GM21619 (cell line): ENCODE data around the gene MAST4.

ENCODE experiments used
- ATAC-seq: cut with Tn5 transposase; IDR thresholded peaks from one replicate; pipeline ENCODE4 v1.9.1; 2021; ENCODE audit not compliant: unreplicated experiment

MAST4 gene

DNA sequence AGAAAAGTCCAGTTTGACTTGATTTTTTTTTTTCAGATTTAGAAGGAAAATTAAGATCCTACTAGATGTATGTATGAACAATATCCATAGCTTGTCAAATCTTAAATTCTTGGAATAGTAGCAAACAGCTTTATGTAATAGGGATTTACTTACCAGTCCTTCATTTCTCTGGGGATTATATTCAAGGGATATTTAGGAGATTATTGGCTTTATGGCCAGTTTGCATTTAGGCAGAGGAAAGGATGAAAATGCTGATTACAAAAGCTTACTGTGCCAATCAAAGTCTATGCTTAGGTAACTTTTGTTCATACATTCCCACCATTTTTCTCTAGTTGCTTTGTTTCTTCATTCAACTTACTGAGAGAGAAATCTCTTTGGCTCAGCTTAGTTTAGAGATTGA lies 47.9 kb downstream of the MAST4 start:
- no peak for ATAC-seq

DNA sequence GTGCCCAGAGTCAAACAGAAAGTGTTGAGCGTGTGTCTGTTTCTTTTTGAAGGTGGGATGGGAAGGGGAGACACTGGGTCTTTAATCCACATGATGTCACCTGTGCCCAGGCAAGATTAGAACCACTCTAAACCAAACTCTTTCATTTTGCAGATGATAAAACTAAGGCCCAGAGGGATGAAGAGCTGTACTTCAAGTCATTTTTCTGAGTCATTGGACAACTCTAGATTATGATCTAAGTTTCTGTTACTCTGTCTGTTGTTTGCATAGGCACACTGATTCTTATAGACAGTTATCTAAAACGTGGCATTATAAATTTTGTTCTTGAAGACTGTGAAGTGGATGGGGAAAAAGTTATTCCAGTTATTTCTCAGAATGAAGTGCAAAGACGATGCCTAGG lies 48.8 kb downstream of the MAST4 start:
- no peak for ATAC-seq

DNA sequence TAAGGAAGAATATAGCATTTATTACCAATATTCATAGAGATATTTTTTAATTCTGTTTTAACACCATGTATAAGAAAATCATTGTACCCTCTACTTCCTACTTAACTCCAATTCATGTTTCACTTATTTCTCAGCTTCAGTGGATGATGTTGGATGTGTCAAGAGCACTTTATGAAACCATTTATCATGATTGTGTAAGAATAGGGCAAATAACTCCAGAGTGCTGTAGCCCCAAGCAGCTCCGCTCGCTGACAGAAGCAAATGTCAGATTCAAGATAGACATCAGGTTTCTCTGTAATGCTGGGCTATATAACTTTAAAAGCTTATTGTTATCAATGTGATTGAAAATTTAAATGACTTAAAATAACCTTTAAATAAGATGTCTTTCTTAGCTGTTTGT lies 50.4 kb downstream of the MAST4 start:
- ATAC-seq = no peak

DNA sequence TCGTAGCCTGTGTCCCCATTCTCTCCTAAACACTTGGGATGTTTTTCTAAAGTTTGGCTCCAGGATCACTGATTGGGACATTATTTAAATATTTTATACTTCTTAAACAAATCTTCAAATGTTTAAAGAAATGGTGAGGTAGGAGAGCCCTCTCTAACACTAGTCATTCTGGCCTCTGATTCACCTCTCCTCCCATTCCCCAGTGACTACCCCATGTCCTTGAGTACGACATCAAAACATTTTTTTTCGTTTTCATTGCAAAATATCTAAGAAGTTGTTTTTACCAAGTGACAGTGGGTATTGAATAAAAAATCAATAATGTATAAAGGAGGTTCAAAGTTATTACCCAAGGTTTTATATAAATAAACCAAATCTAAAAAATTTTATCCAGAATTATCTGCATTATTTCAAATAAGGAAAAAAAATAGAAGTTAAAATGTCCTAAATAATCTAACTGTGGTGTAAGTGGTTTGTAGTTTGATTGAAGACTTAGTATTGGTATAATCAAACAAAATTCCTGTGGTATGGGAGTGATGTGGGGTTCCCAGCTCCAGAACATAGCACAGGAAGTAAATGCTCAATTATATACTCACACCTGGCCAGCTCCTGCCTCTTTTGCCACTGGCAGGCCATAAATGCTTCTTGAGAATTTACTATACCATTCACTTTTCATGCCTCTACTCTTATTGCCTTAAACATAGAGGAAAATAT lies 51.1 kb downstream of the MAST4 start:
- ATAC-seq = no peak

DNA sequence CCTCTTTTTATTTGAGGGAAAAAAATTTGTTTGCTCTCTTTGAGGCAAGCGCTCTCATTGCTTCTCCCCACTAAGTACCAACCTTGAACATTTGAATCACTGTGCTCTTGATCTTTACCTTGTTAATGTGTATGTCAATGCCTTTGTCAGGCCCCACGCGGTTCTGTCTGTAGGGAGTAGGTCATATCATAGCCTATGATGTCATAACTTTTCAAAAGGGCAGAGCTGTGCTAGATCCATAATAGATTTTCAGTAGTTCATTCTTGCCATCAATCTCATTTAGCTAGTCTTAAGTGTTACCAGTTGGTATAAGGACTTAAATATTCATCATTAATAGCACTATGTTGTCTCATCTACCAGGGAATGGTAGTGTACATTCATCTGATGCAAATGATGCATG lies 56.6 kb downstream of the MAST4 start:
- ATAC-seq = no peak

DNA sequence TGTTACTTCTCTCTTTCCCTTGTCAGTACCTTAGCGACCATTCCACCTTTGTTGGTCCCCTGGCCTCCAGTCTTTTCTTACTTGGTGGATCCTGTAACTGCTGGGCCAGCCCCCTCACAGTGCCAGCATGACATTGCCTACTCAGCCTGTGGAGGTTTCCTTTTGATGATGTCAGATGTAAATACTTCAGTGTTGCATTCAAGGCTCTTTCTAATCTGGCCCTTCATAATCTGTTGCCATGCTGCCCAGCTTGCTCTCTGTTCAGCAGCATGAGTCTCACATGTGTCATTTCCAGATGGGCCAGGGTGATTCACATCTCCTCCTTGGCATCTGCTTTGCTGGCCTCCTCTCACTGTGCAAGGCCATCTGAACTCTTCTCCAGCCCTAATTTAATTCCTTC lies 57.1 kb downstream of the MAST4 start:
- ATAC-seq = no peak

DNA sequence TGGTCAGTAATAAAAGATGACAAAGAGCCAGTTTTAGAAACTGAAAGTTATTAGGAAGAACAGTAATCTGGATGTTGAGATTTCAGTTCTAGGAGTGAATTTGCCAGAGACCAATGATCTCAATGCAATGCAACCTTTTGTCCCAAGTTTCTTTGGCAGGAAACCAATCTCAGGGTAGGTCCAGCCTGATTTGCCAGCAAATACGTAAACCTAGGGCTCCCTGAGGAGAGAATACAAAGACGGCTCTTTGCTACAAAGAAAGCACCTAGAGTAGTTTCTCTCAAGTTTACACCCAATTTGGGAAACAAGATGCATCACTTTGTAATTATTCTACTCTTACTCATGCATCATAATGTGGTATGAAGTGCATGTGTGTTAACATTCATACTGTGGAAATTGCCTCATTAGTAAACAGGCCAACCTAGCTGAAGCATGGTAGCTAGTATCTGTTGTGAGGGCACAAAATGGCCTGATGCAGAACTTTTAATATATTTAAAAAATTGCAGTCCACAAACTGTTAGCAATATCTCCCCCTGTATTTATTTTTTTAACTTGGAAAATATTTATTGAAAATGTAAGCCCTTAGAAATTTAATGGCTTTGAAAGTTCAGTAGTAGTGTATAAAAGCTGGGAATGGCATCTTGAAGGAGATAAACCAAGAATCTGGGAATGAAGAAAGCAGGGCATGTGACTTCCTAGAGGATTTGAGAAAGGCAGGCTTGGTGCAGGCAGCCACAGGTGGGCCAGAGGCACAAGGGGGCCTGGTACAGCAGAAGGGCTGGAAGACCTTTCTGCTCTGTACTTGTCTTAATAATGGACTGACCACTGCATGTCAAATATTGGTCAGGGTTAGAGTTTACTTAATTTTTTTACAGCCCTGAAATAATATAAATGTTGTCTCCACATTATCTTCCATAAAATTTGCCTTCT lies 59.5 kb downstream of the MAST4 start:
- ATAC-seq = no peak

DNA sequence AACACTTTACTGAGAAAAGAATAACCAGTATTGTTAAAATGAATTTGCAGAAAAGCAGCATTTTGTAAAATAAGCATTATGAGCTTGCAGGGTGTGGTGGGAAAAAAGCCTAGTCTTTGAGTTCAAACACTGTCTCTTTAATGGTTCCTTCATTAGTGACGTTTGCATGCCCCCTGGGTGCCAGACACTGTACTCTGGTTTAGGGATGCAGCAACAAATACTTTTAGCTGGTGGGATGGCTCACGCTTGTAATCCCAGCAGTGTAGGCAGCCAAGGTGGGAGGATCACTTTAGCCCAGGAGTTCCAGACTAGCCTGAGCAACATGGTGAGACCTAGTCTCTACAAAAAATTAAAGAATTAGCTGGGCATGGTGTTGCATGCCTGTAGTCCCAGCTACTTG lies 62.3 kb downstream of the MAST4 start:
- no peak for ATAC-seq

DNA sequence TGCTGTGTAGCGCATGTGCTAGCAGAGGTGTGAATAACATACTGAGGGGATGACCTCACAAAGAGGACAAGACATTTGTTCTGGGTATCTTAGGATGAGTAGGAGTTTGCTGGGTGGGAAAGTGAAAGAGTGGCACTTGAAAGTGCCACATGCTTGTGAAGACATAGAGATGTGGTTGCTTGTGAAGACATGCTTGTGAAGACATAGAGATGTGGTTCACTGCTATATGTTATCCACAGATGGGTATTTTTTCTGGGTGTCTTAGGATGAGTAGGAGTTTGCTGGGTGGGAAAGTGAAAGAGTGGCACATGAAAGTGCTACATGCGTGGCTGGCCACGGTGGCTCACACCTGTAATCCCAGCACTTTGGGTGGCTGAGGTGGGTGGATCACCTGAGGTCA lies 63.6 kb downstream of the MAST4 start:
- no peak for ATAC-seq

DNA sequence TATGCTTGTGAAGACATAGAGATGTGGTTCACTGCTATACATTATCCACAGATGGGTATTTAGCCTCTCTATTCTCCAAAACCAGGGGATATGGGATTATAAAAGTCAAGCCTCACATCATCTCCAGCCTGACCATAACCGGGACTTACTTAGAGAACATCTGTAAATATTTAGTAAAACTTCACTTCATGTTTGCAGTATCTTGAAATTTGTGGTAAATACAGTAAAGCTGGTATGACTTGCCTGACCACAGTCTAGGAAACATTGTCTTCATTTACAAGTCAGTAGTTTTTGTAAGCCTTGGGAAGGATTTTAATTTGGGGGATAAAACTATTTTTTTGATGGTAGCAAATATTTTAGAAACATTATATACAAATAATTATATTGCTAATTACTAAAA lies 64.2 kb downstream of the MAST4 start:
- no peak for ATAC-seq

DNA sequence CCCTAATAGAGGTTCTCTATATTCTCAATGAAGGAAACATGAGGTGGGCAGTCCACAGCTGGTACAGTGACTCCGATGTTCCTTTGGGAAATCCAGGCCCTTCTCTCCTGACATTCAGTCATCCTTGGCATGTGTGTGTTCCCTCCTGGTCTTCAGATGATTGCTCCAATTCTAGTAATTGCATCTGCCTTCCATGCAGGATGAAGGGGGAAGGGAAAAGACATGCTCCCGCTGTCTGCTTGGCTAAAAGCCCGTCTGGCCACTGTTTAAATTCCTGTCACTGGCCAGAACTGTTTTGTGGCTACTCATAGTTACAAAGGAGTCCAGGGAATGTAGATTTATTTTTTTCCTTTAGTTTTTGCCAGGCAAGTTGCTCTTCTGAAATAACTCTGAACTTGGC lies 65.0 kb downstream of the MAST4 start:
- no peak for ATAC-seq

DNA sequence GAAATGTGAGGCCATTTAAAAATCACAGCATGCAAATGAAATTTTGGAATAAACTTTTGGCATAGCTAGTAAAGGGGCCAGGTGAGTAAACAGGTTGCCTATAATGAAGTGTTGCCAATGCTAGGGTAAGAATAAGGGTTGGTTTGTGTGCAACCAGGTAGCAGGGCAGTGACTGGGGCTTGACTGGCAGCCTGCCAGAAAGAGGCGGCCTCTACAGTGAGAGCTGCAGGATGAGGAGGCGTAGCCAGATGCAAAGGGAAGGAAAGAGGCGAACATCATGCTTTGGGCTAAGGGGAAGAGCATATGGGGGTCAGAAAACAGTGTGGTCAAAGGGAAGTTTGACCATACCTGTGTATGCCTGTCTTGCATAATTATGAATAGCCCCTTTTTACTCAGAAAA lies 70.6 kb downstream of the MAST4 start:
- no peak for ATAC-seq

DNA sequence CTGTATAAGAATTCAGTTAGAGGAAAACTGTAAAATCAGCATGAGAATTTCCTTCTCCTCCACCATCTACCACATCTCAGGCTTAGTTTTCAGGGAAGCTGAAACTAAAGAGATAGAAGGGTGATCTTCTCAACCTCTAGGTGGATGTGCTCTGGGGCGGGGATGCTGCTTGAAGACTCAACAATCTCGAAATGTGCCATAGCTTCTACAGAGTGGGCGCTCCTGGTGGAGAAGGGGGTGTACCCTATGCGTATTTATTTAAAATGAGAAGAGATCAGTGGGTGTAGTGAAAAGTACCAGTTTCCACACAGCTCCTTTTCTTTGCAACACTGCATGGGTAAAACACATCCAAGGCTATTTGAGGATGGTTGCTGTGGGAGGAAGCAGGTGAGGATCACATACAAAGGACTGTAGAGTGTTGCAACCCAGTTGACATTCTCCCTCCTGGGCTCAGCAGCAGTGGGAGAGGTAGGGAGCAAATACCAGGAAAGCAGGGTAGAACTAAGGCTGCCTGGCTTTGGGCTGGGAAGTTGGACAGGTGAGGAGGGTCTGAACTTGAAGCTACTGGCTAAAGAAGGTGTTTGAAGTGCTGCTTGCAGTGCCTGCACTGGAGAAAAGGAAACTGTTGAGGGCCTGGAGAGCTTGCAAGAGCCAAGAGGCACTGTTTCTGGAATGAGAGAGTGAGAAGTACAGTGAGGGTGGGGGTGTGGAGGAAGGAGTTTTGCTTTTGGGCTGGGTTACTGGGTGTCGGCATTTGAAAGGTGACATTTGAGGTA lies 73.1 kb downstream of the MAST4 start:
- ATAC-seq = no peak

DNA sequence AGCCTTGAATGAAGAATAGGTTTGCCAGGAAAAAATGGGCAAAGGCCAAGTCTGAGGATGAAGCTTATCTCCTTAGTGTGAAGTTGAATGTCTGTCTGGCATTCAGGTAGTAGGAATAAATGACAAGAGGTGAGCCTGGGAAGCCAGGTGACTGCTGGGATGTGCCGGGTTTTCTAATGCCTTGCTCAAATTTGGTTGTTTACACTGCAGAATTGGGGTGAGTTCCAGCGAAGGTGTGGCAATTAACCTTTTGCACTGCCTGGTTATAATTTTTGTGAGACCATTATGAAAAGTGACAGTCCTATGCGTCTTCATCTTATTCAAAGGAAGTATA lies 73.6 kb downstream of the MAST4 start:
- no peak for ATAC-seq

DNA sequence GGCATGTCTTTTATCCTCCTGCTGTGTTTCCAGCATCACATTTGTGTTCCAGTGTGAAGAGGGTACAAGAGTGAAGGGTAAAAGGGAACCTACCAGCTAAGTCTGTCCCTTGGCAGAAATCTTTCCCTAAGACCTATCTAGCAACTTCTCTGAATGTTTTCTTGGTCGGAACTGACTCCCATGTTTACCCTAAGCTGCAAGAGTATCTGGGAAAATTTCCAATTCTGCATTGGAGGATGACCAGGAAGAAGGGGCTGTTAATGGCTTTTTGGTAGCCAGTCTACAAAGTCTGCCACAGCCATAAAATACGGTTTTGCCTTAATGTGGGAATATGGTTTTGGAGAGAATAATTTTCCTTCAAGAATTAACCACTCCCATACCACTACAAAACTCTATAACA lies 75.1 kb downstream of the MAST4 start:
- ATAC-seq = no peak

DNA sequence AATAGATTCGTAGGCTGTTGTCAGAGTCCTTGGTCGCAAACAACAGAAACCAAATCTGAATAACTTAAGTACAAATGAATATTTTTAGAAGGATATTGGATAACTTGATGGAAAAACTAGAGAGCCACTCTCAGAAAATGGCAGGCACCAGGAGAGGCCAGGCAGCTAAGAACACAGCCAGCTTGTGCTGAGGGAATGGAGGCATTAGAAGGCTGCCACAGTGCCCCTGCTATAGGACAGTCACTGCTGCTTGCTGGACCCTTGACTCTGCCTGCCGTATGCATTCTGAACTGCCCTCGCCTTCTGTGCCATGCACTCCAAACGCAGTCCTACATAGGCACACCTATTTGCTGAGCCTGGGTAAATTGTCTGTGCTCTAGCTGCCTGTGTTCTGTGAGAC lies 78.6 kb downstream of the MAST4 start:
- ATAC-seq = no peak

DNA sequence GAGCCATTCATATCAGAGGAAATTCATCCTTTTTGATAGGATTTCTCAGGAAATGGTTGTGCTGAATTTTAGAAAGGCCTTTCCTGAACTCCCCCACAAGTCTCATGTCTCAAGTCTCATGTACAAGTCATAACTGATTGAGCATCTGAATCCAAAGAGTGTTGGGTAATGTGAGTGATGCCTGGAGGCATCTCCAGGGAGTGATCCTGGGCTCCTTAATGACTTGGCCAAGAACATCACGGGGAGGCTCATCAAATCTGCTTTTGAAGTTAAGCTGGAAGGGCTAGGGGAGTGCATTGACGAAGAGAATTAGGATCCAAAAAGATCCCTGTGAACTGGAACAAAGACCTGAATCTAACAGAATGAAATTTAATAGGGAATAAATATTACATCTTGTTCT lies 79.2 kb downstream of the MAST4 start:
- no peak for ATAC-seq

DNA sequence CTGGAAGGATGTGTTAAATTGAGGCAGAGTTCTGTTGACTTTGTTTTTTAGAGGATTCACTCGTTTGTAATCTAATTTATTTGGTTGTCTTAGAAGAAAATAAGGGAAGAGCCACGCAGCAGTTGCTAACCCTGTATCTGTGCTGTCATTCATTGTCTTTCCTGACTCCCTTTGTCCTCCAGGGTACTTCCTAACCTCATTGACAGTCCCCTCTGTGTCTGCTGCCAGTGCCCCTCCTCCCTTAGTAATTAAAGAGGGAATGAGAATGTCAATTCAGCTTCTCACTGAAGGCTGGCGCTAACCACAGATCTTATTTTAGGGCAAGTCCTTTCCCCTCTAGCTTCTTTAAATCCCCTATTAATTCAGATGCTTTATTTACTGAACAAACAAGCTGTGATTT lies 84.0 kb downstream of the MAST4 start:
- no peak for ATAC-seq

DNA sequence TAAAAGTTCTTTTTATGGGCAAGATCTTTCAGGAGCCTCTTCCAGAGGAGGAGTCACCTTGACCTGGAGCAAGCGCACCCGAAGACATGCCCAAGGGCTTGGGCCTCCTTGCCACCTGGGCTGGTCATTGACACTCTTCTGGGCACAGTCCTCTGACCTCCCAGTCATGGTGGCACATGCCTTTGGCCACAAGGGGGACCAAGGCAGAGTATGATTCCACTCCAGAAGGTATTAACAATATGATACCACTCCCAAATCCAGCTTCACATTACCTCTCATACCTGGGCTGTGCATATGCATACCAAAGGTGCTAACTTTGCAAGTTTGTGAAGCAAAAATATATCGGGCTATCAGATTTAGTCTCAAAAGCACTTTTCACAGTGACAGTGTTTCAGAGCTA lies 84.6 kb downstream of the MAST4 start:
- no peak for ATAC-seq

DNA sequence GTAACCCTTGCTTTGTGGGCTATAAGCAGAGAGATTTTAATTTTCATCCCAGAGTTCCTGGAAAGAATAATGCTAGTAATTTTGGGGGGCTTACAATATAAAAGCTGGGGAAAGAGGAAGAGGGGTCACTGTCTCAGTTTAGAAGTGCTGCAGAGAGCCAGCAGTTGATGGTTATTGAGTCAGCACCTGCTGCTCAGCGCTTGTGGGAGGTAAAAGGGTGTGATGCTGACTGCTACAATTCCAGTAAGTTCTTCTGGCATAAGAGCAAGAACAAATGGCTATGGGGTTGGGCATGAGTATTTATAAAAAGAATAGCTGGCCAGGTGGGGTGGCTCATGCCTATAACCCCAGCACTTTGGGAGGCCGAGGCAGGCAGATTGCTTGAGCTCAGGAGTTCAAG lies 88.5 kb downstream of the MAST4 start:
- no peak for ATAC-seq

DNA sequence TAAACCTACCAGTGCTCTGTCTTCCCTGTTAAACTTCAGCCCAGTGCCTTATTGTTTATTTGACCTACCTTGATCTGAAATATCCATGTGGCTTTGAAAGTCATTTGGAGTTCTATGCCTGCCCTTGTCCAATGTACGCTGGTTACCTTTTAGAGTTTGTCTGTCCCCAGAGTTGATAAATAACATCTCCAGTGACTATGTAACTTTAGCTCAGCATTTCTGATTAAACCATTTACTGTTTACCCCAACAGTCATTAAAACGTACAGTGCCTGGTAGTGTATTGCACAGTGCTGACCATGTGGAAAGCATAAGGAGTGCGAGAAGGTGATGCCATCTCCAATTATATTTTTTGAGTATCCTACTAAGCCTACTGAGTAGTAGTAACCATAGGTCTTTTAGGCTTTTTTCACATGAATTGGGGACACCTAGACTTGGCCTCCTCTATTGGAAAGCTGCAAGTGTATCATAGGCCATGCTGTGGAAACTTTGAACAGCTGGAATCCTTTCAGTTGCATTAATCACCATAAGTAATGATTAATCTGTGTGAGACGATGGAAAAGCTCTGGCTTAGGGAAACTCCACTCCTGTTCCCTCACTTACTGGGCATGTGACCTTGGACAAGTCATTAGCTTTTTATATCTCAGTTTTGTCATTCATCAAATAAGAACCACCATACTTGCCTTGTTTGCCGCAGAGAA lies 93.5 kb downstream of the MAST4 start:
- no peak for ATAC-seq
